GM12873 (cell line): ENCODE results near the gene PDGFRA.

Source experiments
- CTCF ChIP-seq: IDR thresholded peaks from 2 replicates; pipeline ENCODE4 v1.5.1; 2012; ENCODE audit warnings: low read depth, mild to moderate bottlenecking, moderate library complexity, low read length, control low read depth; ENCODE audit not compliant: insufficient read depth; ENCODE audit errors: missing control alignments

Gene PDGFRA

DNA sequence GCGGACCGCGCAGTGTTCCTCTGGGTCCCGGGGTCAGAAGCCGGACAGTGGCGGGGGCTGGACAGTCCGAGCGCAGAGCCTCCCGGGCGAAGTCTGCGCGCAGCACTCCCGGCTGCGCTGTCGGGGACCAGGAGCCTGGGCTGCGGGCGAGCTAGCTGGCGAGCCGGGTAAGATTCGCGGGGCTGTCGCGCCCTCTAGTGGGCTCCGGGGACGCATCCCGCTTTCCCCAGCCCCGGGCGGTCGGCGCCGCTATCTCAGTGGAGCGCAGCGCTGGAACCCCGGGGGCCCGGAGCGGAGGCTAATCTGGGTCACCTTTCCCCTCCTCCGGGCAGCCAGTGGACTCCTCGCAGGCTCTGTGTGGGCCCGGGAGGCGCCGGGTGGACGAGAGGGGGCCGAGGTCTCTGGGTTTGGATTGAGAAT is 4.2 kb downstream of the PDGFRA start:
- TF ChIP-seq CTCF: peak; percentile 79

- TF ChIP-seq CTCF: peak; percentile 85
Measured at GRCh38 chr4:54233697-54234496, 4.8 kb downstream of the PDGFRA start.

- no peak for TF ChIP-seq CTCF
Measured at GRCh38 chr4:54234497-54235205, 5.6 kb downstream of the PDGFRA start.

DNA sequence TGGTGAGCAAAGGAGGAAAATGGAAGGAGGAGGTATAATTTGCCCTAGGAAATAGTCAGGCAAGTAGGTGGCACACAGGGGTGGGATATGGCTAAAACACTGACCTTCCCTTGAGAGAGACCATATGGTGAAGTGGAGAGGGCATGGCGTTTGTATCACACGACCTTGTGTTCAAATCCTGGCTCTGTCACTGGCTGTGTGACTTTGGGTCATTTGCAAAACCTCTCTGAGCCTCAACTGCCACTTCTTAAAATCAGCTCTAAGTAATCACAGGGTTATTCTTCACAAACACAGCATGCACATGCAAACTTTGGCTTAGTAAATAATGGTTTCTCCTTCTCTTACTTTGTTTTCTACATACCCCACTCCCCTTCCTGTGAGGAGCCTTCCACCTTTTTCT is 8.7 kb downstream of the PDGFRA start:
- no peak for TF ChIP-seq CTCF

- TF ChIP-seq CTCF: no peak
Measured at GRCh38 chr4:54238389-54238788, 9.3 kb downstream of the PDGFRA start.

DNA sequence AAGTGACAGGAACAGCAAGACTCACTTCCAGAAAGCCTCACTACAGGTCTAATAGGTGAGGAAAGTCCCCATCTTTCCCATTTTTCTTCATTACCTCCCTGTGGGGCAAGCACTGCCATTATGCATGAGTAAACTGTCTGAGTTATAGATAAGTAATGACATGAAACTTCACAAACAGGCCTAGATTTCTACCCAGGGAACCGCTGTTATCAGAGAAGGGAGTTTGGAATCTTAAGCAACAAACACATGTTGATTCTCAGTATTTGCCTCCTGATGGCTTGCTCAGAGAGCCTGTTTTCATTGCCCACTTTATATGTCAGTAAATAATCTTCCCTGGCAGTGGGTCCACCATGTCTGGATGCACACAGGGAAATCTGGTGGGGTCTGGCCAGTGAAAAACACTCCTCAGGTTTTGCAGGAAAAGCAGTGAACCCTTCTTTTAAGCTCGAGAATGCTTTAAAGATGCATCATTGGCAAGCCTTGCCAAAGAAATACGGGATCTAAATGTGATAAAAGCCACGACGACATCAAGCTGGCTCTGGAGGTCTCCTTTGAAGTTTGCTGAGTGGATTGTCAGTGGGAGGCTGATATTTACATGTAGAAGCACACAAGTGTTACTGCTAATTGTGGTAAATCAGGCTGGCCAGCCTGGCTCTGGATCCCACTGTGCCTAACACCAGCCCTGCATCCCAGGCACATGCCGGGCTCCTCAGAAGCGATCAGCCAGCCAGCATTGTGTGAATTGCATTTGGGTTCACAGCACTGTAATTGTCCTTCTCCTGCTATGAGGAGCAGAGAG is 25.2 kb downstream of the PDGFRA start:
- TF ChIP-seq CTCF: no peak

DNA sequence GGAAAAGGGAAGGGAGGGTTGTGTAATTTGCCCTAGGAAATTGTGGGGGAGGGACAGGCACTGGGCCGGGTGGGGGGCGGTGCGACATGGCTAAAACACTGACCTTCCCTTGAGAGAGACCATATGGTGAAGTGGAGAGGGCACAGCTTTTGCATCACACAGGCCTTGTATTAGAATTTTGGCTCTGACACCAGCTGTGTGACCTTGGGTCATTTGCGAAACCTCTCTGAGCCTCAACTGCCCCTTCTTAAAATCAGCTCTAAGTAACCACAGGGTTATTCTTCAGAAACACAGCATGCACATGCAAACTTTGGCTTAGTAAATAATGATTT is 25.8 kb downstream of the PDGFRA start:
- no peak for TF ChIP-seq CTCF
